ENCODE results near the gene HSD17B8. TPM values are rescaled to one million over a fixed set of nuclear protein-coding genes. Genes with fewer than 3 reads are reported as not detected.
A peak's percentile ranks its signal among the peaks of the same experiment; 100 is the strongest.

Gene HSD17B8
- total and polyA plus RNA-seq, 2 donors, result 7.6 to 17.3 TPM

GRCh38 chr6:33192105-33192646 lies 12.3 kb upstream of the HSD17B8 start, which contains the start of gene COL11A2:
Gene COL11A2, minus strand, starts transcription at chr6:33192467. Its CDS starts 227 bp downstream, at chr6:33192240.
- no peaks in the 10 kb centered on the region for H3K4me1 ChIP-seq (ENCODE audit: insufficient read depth)

DNA sequence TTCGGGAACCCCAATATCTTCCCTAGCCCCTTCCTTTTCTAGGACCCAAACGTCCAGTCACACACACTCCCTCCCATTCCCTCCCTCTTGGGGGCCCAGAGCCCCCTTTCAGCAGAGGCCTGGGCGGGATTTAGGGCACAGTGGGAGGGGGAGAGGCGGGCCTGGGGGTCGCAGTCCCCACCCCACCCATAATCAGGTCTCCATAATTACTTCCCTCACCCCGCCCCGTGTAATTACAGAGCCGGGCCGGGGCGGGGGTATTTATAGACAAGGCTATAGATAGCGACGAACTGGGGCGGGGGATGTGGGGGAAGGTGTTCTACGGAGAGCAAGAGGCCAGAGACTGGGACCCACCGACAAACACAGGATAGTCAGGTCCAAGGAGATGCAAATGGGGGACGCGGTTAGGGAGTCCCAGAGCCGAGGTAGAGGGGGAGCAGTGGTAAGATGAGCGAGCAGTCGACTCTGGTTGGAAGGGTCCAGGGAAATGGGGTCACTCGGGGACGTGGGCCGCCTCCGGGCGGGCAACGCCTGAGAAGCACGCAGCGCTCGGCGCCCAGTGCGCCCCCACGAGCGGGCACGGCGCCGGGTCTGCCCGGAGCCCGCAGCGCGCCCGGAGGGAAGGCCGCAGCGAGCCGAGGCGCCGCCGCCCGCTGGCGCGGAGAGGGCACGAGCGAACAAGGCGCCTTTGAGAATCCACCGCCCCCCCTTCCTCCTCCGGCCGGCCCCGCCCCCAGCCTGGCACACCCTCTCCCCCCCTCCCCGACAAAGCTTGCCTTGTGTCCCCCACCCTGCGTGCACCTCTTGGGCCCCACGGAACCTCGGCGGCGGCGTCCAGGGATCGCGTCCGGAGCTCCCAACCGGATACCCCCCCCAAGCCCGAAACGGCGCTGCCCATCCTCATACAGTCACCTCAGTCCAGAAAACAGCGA lies 11.5 kb upstream of the HSD17B8 start:
- Histone ChIP-seq H3K27ac (ENCODE audit: low read depth) (no peak overlapping the region), H3K4me3 (ENCODE audit: low read depth, low read length) (peak overlapping the region; percentile 21), H3K4me1 (ENCODE audit: insufficient read depth) (no peaks in the 10 kb centered on the region), H3K36me3 (ENCODE audit: insufficient read depth) (no peaks in the 10 kb centered on the region)
- DNase-seq (ENCODE audit: extremely low spot score), result no peak
- 3% methylated on average over 72 of the region's 72 CpGs for WGBS

More at GRCh38 chr6:33192105-33192646, 12.3 kb upstream of the HSD17B8 start, which contains the start of gene COL11A2:
- H3K27ac ChIP-seq (ENCODE audit: low read depth), result no peak within 1 kb of the TSS
- peak within 1 kb of the TSS; percentile 21 for H3K4me3 ChIP-seq (ENCODE audit: low read depth, low read length)
- WGBS, result 9% methylated on average over 35 of the region's 35 CpGs
- no peak for DNase-seq (ENCODE audit: extremely low spot score)
- no peaks in the 10 kb centered on the region for H3K36me3 ChIP-seq (ENCODE audit: insufficient read depth)

DNA sequence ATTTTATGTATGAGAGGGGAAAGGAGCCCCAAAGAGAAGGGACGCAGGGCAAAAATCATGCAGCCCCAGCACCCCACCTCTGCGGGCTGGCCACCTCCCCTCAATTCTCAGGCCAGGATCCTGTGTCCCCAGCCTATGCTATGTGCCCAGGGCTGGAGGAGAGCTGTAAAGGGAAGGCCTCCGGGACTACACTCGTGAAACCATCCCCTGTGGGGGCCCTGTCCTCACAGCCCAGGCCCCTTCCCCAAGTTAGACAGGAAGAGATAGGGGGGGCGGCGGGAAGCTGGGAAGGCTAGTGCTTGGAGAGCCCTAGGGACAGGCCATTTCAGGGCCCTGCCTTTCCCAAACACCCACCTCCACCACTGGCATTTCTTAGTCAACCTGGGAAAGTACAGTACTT lies 10.8 kb upstream of the HSD17B8 start:
- H3K4me3 ChIP-seq (ENCODE audit: low read depth, low read length), result no peak overlapping the region
- no peaks in the 10 kb centered on the region for H3K36me3 ChIP-seq (ENCODE audit: insufficient read depth)
- no peaks in the 10 kb centered on the region for H3K4me1 ChIP-seq (ENCODE audit: insufficient read depth)
- no peak for DNase-seq (ENCODE audit: extremely low spot score)
- no peak overlapping the region for H3K27ac ChIP-seq (ENCODE audit: low read depth)
- WGBS, result 60% methylated on average over 6 of the region's 6 CpGs

- H3K36me3 ChIP-seq (ENCODE audit: insufficient read depth), result no peaks in the 10 kb centered on the region
- H3K4me1 ChIP-seq (ENCODE audit: insufficient read depth), result no peaks in the 10 kb centered on the region
- WGBS, result 51% methylated on average over 8 of the region's 8 CpGs
- no peak overlapping the region for H3K27ac ChIP-seq (ENCODE audit: low read depth)
- DNase-seq (ENCODE audit: extremely low spot score), result no peak
- no peak overlapping the region for H3K4me3 ChIP-seq (ENCODE audit: low read depth, low read length)
Measured at GRCh38 chr6:33194431-33194979, 9.9 kb upstream of the HSD17B8 start.

GRCh38 chr6:33195304-33196165 lies 8.9 kb upstream of the HSD17B8 start:
- Histone ChIP-seq H3K4me1 (ENCODE audit: insufficient read depth) (no peaks in the 10 kb centered on the region), H3K4me3 (ENCODE audit: low read depth, low read length) (no peak overlapping the region), H3K27ac (ENCODE audit: low read depth) (no peak overlapping the region), H3K36me3 (ENCODE audit: insufficient read depth) (no peaks in the 10 kb centered on the region)
- 77% methylated on average over 15 of the region's 15 CpGs for WGBS
- DNase-seq (ENCODE audit: extremely low spot score), result no peak

DNA sequence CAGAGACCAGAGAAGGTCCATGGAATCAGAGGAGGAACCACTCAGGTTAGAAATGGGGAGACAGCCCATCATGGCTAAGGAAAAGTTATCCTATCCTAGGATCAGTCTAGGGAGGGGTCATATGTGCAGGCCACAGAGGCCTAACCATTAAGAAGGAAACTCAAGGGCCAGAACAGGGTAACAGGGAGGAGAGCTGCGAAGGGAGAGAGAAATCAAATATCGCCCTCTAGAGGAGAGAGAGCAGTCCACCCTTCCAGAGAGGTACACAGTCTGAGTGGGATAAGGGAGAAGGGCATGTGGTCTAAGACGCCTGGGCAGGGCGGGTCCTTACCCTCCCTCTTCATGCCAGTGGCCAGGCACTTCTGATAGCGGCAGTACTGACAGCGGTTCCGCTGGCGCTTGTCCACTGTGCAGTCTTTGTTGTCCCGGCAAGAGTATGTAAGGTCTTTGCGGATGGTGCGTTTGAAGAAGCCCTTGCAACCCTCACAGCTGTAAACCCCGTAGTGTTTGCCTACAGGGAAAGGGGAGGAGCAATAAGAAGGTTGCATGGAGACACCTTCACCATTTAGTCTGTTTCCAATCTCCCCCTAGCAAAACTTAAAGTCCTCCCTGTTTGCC lies 6.9 kb upstream of the HSD17B8 start:
- peaks cover 2% of the 10 kb centered on the region for H3K4me1 ChIP-seq (ENCODE audit: insufficient read depth)
- 40% methylated on average over 12 of the region's 12 CpGs for WGBS
- H3K27ac ChIP-seq (ENCODE audit: low read depth), result no peak overlapping the region
- DNase-seq (ENCODE audit: extremely low spot score), result no peak
- H3K4me3 ChIP-seq (ENCODE audit: low read depth, low read length), result no peak overlapping the region
- no peaks in the 10 kb centered on the region for H3K36me3 ChIP-seq (ENCODE audit: insufficient read depth)

DNA sequence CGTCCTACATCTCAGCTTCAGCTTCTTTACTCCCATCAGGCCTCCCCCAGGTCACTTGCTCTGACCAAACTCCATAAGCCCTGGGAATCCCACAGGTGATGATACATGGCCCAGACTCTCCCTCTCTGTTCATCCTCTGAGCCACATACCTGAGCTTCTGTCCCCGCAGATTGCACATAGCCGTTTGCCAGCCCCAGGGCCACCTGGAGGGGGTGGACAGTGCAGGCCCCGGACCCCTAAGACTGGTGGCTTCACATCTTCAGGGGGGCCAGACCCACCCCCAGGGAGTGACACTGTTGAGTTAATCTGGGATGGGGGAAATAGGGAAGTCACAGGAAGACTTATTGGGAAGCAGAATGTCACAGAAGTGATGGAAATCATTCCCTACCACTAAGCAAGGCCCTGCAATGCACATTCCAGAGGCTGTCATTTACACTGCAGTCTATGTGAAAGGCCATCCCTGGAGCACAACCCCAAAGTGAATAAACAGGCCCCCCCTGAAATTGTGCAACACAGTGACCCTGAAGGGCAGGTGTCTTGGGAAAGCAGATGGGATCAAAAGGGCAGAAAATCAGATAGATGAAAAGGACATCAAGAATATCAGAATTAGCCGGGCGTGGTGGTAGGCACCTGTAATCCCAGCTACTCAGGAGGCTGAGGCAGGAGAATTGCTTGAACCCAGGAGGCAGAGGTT lies 6.1 kb upstream of the HSD17B8 start:
- peaks cover 2% of the 10 kb centered on the region for H3K4me1 ChIP-seq (ENCODE audit: insufficient read depth)
- no peak overlapping the region for H3K27ac ChIP-seq (ENCODE audit: low read depth)
- DNase-seq (ENCODE audit: extremely low spot score), result no peak
- WGBS, result 85% methylated on average over 6 of the region's 6 CpGs
- H3K4me3 ChIP-seq (ENCODE audit: low read depth, low read length), result no peak overlapping the region
- no peaks in the 10 kb centered on the region for H3K36me3 ChIP-seq (ENCODE audit: insufficient read depth)

DNA sequence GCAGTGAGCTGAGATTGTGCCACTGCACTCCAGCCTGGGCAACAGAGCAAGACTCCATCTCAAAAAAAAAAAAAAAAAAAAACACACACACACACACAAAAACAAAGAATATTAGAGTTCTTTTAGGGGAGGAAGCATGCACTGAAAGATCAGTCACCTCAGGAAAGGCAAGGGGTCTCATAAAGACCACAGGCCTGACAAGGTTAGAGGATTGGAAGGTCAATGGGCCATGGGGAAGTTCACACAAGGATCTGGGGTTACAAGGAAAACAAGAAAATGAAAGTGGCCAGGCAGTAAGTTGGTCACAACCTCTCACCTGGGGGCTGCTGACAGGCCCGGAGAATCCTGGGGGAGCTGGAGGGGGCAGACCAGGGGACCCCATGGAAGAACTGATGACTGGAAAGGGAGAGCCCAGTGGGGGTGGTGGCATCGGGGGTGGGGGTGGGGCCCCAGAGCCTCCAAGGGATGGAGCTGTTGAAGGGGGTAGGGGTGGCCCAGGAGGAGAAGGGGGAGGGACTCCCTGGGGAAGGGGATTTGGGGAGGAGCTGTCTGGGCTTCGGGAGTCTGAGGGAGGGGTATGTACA lies 5.5 kb upstream of the HSD17B8 start:
- no peak for DNase-seq (ENCODE audit: extremely low spot score)
- Histone ChIP-seq H3K36me3 (ENCODE audit: insufficient read depth) (no peaks in the 10 kb centered on the region), H3K27ac (ENCODE audit: low read depth) (no peak overlapping the region)

DNA sequence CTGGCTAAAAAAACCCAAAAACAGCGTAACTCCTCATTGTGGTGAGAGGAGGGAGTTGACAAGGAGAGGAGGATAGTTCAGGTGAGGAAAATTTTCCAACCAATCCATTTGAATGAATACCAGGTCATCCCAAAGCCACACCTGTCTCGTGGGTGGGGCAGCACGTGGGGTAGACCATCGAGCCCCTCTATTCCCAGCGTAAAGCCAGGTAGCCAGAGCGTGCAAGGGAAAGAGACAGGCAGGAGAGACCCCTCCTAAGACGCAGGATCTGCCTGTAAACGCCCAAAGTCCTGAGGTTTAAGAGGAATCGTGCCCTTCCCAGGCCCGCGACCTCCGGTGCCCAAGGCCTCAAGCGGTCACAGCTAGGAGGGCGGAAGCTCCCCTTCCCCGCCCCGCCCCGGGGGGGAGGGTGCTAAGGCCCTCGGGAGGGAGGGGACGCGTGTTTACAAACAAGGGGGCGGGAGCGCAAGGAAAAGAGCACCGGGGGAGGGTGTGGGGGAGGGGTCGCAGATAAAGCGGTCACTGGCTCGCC lies 4.7 kb upstream of the HSD17B8 start:
- no peaks in the 10 kb centered on the region for H3K36me3 ChIP-seq (ENCODE audit: insufficient read depth)
- H3K4me3 ChIP-seq (ENCODE audit: low read depth, low read length), result peak overlapping the region; percentile 82
- DNase-seq (ENCODE audit: extremely low spot score), result no peak
- 3% methylated on average over 26 of the region's 26 CpGs for WGBS
- peaks cover 2% of the 10 kb centered on the region for H3K4me1 ChIP-seq (ENCODE audit: insufficient read depth)
- peak overlapping the region; percentile 94 for H3K27ac ChIP-seq (ENCODE audit: low read depth)

More for the DNA sequence above, 5.5 kb upstream of the HSD17B8 start:
- WGBS, result 44% methylated on average over 3 of the region's 3 CpGs
- Histone ChIP-seq H3K4me1 (ENCODE audit: insufficient read depth) (peaks cover 2% of the 10 kb centered on the region), H3K4me3 (ENCODE audit: low read depth, low read length) (no peak overlapping the region)

- H3K4me3 ChIP-seq (ENCODE audit: low read depth, low read length), result peak within 1 kb of the TSS; percentile 82
- no peaks in the 10 kb centered on the region for H3K36me3 ChIP-seq (ENCODE audit: insufficient read depth)
- H3K4me1 ChIP-seq (ENCODE audit: insufficient read depth), result peaks cover 2% of the 10 kb centered on the region
- peak; percentile 99 for DNase-seq (ENCODE audit: extremely low spot score)
- peak within 1 kb of the TSS; percentile 94 for H3K27ac ChIP-seq (ENCODE audit: low read depth)
- under 1% methylated on average over 68 of the region's 68 CpGs for WGBS
Measured at GRCh38 chr6:33200219-33201146, 4.0 kb upstream of the HSD17B8 start, which contains the start of the genes RXRB and SLC39A7. Gene RXRB, minus strand, starts transcription at chr6:33200665. Its CDS starts 189 bp downstream, at chr6:33200476. Gene SLC39A7, plus strand, starts transcription at chr6:33200867. Its CDS starts 379 bp downstream, at chr6:33201246.

DNA sequence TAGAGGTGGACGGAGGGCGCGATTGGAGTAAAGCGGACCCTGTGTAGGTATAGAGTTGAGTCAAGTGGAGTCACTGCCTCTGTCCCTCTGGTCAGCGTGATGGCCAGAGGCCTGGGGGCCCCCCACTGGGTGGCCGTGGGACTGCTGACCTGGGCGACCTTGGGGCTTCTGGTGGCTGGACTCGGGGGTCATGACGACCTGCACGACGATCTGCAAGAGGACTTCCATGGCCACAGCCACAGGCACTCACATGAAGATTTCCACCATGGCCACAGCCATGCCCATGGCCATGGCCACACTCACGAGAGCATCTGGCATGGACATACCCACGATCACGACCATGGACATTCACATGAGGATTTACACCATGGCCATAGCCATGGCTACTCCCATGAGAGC lies 3.3 kb upstream of the HSD17B8 start:
- Histone ChIP-seq H3K4me1 (ENCODE audit: insufficient read depth) (peaks cover 2% of the 10 kb centered on the region), H3K4me3 (ENCODE audit: low read depth, low read length) (peak overlapping the region; percentile 82), H3K27ac (ENCODE audit: low read depth) (peak overlapping the region; percentile 54), H3K36me3 (ENCODE audit: insufficient read depth) (no peaks in the 10 kb centered on the region)
- WGBS, result under 1% methylated on average over 14 of the region's 14 CpGs
- DNase-seq (ENCODE audit: extremely low spot score), result no peak

All from urinary bladder (tissue), 4 donors.